HG02763 (cell line): ENCODE measurements around the gene SAPCD2.

ENCODE experiments used
- ATAC-seq: cut with Tn5 transposase; IDR thresholded peaks from one replicate; pipeline ENCODE4 v1.9.1; 2021; ENCODE audit warnings: mild to moderate bottlenecking, moderate library complexity; ENCODE audit not compliant: unreplicated experiment

The SAPCD2 gene

DNA sequence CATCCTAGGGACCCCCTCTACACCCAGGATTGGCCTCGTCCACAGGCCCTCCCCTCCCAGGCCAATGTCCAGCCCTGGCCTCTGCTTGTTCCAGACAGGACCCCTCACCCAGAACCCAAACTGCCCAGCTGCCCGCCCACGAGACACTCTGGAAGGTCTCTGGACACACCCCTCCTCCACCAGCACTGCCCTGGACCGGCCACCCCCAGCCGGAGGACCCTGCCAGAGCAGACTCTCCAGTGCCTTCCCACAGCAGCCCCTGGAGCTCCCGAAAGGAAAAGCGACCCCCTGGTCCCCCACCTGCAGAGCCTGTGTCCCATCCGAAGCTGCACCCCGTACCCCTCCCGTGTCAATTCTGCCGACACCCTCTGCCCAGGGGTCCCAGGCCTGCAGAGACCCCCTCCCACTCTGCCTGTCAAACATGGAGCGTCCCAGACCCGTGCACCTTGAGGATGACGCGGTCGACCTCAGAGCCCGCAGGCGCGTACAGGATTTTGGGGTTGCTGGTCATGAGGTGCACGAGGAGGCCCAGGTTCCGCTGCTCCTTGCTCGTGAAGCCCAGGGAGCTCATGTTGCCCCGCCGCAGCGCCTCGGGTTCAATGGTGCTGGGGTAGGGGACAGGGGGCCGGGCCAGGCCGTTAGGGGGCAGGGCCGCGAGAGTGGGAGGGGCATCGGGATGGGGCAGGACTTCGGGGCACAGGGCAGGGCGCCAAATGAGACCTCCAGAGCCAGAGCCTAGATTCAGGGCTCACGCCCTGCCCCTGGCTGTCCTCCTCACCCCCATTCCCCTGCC lies 50.3 kb downstream of the SAPCD2 start:
- ATAC-seq: no peak

DNA sequence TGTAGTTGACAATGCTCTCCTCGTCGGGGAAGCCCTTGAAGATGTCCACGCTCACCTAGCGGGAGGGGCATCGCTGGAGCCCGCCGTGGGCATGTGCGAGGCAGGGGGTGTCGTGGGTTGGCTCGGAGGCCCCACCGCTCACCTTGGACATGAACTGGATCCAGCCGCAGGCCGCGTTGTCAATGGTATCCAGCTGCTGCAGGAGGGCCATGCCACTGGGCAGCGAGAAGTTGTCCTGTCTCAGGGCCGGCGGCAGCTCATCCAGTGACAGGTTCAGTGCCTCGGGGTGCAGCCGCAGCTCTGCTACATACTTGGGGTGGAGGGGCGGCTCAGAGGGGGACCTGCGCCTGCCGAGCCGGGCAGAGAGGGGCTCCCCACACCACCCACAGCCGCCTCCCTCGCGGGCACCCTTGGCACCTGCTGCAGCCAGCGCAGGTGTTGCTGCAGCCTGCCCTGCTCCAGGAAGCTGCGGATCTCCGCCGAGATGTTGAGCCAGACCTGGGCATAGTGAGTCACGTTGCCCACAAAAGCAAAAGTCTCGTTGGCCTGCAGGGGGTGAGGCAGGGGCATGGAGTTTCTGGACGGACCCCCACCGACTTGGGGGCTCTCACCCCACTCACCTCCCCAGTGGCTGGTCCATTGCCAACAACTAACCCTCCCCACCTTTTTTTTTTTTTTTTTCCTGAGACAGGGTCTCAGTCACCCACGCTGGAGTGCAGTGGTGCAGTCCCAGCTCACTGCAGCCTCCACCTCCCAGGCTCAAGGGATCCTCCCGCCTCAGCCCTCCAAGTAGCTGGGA lies 51.4 kb downstream of the SAPCD2 start:
- no peak for ATAC-seq

DNA sequence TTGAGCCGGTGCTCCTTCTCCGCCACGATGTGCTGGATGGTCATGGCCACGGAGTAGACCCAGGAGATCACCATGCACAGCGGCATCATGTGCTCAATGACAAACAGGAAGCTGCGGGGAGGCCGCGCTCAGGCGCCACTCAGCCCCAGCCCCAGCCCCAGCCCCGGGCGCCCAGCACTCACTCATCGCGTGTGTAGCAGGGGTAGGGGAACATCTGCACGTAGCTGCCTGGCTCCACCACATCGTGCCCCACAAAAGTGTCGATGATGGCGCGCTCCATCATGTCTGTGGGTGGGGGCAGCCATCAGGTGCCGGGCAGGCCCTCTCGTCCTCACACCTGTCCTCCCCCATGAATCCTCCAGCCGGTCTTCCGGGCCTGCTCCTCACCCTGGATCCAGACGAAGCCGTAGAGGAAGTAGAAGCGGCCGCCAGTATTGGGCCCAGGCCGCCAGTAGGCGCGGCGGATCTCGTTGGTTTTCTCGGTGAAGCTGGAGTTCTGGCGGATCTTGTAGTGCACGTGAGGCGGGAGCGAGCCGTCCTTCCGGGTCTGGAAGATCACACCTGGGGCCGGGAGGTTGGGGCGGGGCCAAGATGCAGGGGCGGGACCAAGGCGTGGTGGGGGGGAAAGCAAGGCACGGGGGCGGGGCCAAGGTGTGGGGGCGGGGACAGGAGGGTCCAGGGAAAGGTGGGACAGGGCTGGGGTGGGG lies 52.4 kb downstream of the SAPCD2 start:
- no peak for ATAC-seq

DNA sequence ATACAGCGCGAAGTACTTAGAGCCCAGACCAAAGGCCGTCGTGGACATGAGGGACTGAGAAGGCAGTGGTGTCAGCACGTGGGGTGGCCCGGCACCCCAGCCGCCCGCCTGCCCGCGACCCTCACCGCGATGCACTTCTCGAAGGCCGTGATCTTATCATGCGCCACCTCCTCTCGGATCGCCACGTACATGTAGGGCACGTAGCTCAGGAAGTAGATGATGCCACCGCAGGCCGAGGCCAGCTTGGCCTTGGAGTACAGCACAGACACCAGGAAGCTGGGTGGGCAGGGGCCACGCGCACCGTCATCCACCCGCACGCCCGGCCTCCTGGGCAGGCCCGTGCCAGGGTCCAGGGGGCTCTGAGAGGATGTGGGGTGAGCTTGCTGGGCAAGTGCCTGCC lies 53.3 kb downstream of the SAPCD2 start:
- ATAC-seq: no peak

DNA sequence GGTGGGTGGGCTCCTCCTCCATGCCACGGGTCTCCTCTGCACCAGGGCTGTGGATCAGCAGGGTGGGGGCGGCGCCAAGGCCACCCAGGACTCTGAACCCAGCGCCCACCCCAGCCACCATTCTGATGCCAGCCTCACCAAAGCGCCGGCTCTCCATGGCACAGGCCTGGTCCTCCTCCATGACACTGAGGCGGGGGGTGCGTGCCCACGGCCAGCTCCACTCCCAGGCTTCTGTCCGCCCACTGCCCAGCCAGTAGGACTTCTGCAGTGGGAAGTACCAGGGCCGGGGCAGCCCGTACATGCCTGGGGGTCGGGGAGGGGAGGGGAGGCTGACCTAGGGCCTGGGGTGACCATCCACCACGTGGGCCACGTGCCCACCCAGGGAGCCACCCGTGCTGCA lies 53.9 kb downstream of the SAPCD2 start:
- no peak for ATAC-seq

DNA sequence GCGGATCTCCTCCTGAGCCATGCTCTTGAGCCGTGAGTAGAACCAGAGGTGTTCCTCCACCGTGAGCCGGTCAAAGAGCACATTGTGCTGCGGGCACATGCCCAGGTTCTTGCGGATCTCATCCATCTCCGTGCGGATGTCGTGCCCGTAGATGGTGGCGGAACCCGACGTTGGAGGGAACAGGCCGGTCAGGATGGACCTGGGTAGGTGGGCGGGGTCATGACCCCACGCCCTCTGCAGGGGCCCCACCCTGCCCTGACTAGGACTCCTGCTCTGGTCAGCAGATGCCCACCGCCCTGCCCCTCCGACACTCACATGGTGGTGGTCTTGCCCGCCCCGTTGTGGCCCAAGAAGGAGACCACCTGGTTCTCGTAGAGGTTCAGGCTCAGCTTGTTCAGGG lies 54.4 kb downstream of the SAPCD2 start:
- ATAC-seq: no peak

DNA sequence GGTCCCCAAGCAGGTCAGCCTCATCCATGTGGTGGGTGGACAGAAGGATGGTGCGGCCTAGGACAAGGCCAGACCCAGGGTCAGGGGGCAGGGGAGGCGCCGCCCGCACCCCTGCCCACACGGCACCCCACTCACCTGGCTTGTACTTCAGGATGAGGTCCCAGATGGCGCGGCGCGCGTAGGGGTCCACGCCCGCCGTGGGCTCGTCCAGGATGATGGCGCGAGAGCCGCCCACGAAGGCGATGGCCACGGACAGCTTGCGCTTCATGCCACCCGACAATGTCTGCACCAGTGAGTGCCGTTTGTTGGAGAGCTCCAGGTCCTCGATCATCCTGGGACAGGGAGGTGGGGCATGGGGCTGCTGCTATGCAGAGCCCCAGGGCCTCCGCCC lies 54.8 kb downstream of the SAPCD2 start:
- no peak for ATAC-seq

DNA sequence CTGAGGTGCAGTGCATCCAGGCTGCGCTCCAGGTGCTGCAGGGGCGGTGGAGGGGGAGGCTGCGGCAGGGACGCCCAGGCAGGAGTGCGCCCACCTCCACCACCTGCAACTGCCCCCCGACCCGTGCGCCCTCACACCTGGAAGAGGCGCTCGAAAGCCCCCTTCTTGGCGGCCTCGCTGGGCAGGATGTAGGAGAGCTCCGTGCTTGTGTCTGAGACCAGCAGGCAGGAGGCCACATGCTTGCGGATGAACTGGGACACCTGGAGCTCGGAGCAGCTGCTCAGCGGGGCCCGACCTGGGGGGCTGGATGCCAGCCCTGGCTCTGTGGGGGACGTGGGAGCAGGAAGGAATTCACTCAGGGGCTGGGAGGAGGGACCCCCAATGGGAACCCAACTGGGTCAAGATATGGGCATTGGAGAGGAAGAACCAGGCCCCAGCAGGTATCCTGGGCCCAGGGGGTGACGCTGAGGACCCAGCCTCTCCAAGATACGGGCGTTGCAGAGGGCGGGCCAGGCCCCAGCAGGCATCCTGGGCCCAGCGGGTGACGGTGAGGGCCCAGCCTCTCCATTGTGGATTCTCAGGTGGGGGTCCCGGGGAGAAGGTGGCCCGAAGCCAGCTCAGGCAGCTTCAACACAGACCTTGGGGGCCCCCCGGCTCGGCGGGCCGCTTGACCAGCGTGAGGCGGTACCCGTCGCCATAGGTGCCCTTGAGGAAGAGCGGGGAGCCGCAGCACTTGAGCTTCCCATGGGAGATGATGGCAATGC lies 55.4 kb downstream of the SAPCD2 start:
- ATAC-seq: no peak

DNA sequence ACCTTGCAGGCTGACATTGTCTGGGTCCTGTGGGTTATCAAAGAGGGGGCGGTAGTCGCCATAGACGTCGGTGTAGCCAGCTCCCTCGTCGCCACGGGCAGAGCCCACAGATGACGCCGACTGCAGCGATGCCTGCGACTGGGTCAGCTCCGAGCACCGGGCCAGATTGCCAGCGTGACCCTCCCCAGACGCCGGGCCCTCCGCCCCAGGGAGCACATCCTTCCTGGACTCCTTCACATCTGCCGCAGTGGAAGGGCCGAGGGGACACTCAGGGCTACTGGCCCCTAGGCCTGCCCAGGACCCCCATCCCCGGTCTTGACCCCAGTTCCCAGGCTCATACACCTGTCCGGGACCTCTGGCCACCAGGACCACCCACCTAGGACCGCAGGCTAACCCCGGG lies 56.2 kb downstream of the SAPCD2 start:
- no peak for ATAC-seq

DNA sequence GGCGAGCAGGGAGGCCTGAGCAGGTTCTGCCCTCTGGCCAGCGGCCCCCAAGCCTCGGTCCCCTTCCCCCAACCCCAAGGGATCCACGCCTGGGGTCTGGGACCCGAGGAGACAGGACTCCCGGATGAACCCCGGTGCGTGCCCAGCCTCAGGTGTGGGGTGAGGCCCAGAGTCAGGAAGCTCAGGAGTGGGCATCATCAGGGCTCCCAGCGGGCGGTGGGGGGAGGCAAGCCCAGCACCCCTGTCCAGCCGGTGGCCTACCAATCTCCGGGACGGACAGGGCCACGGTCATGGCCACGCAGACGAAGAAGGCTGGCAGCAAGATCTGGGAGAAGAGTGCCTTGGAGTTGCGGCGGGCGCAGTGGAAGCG lies 56.8 kb downstream of the SAPCD2 start:
- ATAC-seq: no peak

DNA sequence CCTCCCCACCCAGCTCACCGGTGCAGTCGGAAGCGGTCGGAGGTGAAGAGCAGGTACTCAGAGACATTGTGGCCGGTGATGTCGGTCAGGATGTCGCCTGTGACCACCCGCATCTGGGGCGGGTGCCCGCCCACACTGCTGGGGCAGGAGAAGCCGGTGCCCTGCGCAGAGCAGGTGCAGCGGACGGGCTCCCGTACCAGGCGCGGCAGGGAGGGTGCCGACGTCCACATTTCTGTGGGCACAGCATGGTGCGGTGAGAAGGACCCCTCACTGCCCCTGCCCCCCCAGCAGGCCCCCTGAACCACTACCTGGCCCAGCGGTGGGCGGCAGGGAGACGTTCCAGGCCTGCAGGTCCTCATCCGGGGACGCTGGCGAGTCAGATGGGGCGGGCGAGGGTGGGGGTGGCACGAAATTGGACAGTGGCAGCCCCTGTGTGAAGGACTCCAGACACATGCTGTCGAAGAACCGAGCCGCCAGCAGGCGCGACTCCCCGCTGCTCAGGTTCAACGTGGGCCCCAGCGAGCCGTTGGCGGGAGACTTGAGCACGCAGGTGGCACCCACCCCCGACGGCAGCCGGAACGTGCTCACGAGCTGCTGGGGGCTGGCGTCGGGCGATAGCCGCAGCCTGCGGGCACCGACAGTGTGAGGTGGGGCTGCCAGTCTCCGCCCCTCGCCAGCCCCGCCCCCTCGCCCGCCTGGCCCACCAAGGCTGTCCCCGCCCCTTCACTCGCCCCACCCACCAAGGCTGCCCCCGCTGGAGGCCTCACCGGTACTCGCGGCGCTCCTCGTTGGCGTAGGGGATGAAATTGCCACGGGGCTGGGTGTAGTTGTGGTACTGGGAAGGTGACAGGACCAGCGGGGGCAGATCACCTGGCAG lies 57.4 kb downstream of the SAPCD2 start:
- ATAC-seq: no peak
